Measurements from ENCODE around the gene NUCB1.

The NUCB1 gene

DNA sequence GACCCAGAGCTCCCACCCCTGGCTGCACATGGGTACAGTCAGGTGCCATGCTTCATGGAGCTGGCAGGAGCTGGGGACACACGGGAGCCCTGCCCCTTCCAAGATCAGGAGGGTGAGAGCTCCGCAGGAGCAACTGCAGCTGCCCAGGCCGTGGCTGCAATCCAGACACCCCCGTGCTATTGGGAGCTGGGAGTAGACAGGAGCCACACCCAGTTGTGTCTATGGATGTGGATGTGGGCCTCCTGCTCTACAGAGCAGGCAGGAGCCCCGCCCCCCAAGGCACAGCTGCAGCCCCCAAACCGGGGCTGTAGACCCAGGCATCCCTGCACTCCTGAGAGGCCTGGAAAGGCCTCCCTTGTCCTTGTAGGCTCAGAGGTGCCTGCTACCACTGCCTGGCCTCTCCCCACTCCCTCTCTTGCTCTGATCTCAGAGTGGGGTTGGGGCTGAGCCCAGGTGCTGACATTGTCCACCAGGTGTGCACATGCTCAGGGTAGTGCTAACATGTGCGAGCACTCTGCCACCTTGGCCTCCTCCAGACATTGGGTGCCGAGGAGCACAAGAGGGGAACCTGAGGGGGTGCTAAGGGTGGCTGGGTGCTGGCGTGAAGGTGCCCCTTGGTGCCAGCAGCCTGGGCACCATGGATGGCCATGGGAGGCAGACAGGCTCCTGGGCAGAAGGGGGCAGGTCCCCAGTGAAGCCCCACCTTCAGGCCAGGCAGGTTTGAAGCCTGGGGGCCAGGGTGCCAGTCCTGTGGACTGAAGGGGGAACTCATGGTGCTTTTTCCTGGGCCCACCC is 46.5 kb downstream of the NUCB1 start:
- Histone ChIP-seq H3K4me1 (ENCODE audit: insufficient read depth, low read length, poor library complexity, severe bottlenecking) (no peaks in the 10 kb centered on the region), H3K4me3 (ENCODE audit: low read length, poor library complexity, severe bottlenecking) (no peak overlapping the region), H3K36me3 (ENCODE audit: insufficient read depth, low read length) (no peaks in the 10 kb centered on the region), H3K9me2 (replicated peaks; ENCODE audit: low read depth, low read length) (no peaks in the 10 kb centered on the region), H3K4me2 (ENCODE audit: low read depth, low read length, poor library complexity, severe bottlenecking) (no peak overlapping the region), H2AFZ (ENCODE audit: low read length) (no peak overlapping the region), H3K9ac (ENCODE audit: low read depth, low read length, poor library complexity, severe bottlenecking) (no peak overlapping the region), H4K20me1 (ENCODE audit: insufficient read depth, low read length, poor library complexity, severe bottlenecking) (no peaks in the 10 kb centered on the region), H3F3A (ENCODE audit: low read depth) (no peaks in the 10 kb centered on the region), H3K79me2 (ENCODE audit: insufficient read depth, low read length) (no peaks in the 10 kb centered on the region), H3K27me3 (ENCODE audit: insufficient read depth, low read length, poor library complexity, severe bottlenecking) (no peaks in the 10 kb centered on the region), H3K9me3 (ENCODE audit: insufficient read depth, low read depth, low read length) (0 out of 2 replicates have a peak, but pooled peaks cover 10% of the 10 kb centered on the region)
- TF ChIP-seq, protein P1, sequence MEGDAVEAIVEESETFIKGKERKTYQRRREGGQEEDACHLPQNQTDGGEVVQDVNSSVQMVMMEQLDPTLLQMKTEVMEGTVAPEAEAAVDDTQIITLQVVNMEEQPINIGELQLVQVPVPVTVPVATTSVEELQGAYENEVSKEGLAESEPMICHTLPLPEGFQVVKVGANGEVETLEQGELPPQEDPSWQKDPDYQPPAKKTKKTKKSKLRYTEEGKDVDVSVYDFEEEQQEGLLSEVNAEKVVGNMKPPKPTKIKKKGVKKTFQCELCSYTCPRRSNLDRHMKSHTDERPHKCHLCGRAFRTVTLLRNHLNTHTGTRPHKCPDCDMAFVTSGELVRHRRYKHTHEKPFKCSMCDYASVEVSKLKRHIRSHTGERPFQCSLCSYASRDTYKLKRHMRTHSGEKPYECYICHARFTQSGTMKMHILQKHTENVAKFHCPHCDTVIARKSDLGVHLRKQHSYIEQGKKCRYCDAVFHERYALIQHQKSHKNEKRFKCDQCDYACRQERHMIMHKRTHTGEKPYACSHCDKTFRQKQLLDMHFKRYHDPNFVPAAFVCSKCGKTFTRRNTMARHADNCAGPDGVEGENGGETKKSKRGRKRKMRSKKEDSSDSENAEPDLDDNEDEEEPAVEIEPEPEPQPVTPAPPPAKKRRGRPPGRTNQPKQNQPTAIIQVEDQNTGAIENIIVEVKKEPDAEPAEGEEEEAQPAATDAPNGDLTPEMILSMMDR (conservative IDR thresholded peaks at IDR 0.05; ENCODE audit: low read length): no peak
- TF ChIP-seq EZH2phosphoT487 (IDR thresholded peaks at IDR 0.05; ENCODE audit: borderline replicate concordance): no peak

DNA sequence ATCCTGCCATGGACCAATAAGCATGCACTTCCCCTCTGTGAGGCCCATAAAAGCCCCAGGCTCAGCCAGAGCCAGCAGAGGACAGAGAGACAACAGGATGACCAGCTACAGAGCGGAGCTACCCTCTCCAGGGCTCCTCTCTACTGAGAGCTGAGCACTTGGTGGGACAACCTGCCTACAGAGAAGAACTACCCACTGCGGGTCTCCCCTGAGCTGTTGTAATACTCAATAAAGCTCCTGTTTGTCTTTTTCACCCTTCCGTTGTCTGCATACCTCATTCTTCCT is 47.1 kb downstream of the NUCB1 start:
- Histone ChIP-seq H3K4me2 (ENCODE audit: low read depth, low read length, poor library complexity, severe bottlenecking) (no peak overlapping the region), H3K4me3 (ENCODE audit: low read length, poor library complexity, severe bottlenecking) (no peak overlapping the region), H4K20me1 (ENCODE audit: insufficient read depth, low read length, poor library complexity, severe bottlenecking) (no peaks in the 10 kb centered on the region), H3K9me3 (ENCODE audit: insufficient read depth, low read depth, low read length) (0 out of 2 replicates have a peak, but pooled peaks cover 10% of the 10 kb centered on the region), H3K4me1 (ENCODE audit: insufficient read depth, low read length, poor library complexity, severe bottlenecking) (no peaks in the 10 kb centered on the region), H2AFZ (ENCODE audit: low read length) (no peak overlapping the region), H3K27me3 (ENCODE audit: insufficient read depth, low read length, poor library complexity, severe bottlenecking) (no peaks in the 10 kb centered on the region), H3F3A (ENCODE audit: low read depth) (no peaks in the 10 kb centered on the region), H3K36me3 (ENCODE audit: insufficient read depth, low read length) (no peaks in the 10 kb centered on the region), H3K9ac (ENCODE audit: low read depth, low read length, poor library complexity, severe bottlenecking) (no peak overlapping the region), H3K79me2 (ENCODE audit: insufficient read depth, low read length) (no peaks in the 10 kb centered on the region), H3K9me2 (replicated peaks; ENCODE audit: low read depth, low read length) (no peaks in the 10 kb centered on the region)
- no peak for TF ChIP-seq EZH2phosphoT487 (IDR thresholded peaks at IDR 0.05; ENCODE audit: borderline replicate concordance)
- TF ChIP-seq, protein P1 (conservative IDR thresholded peaks at IDR 0.05; ENCODE audit: low read length): no peak

- no peaks in the 10 kb centered on the region for H3K36me3 ChIP-seq (ENCODE audit: insufficient read depth, low read length)
- no peaks in the 10 kb centered on the region for H3K4me1 ChIP-seq (ENCODE audit: insufficient read depth, low read length, poor library complexity, severe bottlenecking)
- no peak overlapping the region for H2AFZ ChIP-seq (ENCODE audit: low read length)
- no peaks in the 10 kb centered on the region for H4K20me1 ChIP-seq (ENCODE audit: insufficient read depth, low read length, poor library complexity, severe bottlenecking)
- TF ChIP-seq EZH2phosphoT487 (IDR thresholded peaks at IDR 0.05; ENCODE audit: borderline replicate concordance): no peak
- TF ChIP-seq, protein P1 (conservative IDR thresholded peaks at IDR 0.05; ENCODE audit: low read length): no peak
- H3K4me2 ChIP-seq (ENCODE audit: low read depth, low read length, poor library complexity, severe bottlenecking): no peak overlapping the region
- no peaks in the 10 kb centered on the region for H3F3A ChIP-seq (ENCODE audit: low read depth)
- H3K4me3 ChIP-seq (ENCODE audit: low read length, poor library complexity, severe bottlenecking): no peak overlapping the region
- no peaks in the 10 kb centered on the region for H3K9me2 ChIP-seq (replicated peaks; ENCODE audit: low read depth, low read length)
- H3K9me3 ChIP-seq (ENCODE audit: insufficient read depth, low read depth, low read length): 0 out of 2 replicates have a peak, but pooled peaks cover 10% of the 10 kb centered on the region
- no peaks in the 10 kb centered on the region for H3K27me3 ChIP-seq (ENCODE audit: insufficient read depth, low read length, poor library complexity, severe bottlenecking)
- H3K79me2 ChIP-seq (ENCODE audit: insufficient read depth, low read length): peaks cover 4% of the 10 kb centered on the region; the same call in 1 of the 2 replicates
- no peak overlapping the region for H3K9ac ChIP-seq (ENCODE audit: low read depth, low read length, poor library complexity, severe bottlenecking)
Observed at GRCh38 chr19:48950159-48950558, 50.0 kb downstream of the NUCB1 start.
